Measurements from ENCODE around the gene LRRC15. TPM values are rescaled to one million over a fixed set of nuclear protein-coding genes. Genes with fewer than 3 reads are reported as not detected.

Gene LRRC15
- total RNA-seq, 1 experiment from 2014 or later, result 0.07 TPM

DNA sequence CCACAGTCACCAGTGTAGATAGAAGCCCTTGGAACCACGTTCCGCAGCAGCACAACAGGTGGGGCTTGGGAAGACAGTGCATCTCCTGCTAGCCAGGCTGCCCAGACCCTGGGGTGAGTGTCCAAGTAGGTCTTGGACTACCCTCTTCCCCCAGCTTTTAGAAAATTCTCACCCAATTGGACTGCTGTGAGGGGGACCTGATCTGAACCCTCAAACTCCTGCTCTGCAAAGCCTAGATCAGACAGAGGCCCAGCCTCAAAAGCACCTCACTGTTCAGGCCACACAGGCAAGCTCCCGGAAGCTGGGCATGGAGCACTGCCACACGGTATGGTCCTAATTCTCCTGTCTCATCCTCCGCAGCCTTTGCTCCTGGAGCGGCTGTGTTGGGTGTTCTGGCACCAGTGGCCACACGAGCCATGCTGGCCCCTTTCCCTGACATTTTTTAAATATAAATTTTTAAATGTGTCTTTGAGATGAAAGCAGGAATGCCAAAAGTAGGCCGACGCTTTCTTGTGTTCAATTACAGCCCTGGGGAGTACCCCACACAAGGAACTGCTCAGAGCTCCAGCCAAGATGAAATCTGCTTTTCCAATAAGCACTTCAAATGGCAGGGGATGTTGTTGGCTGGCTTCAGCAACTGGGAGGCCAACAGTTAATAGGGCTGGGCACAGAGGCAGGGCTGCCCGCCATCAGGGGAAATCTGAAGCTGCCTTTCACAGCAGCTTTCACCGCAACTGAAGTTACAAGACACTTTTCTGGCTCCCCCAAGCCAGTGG is 59.3 kb downstream of the LRRC15 start:
- no peak overlapping the region for H3K27ac Mint-ChIP-seq
- H3K9me3 Mint-ChIP-seq, result no peaks in the 10 kb centered on the region
- POLR2A ChIA-PET, result interaction anchor here (0.7 kb wide), 1 partner anchor 169 kb away, joined by 3 read pairs; no protein-coding TSS in a partner anchor
- H3K27me3 Mint-ChIP-seq (ENCODE audit: low read depth), result peaks cover 13% of the 10 kb centered on the region
- CTCF ChIA-PET, result interaction anchor here (0.9 to 1.2 kb wide), 4 partner anchors 16 to 529 kb away, joined by 3 to 4 read pairs (median 3); no protein-coding TSS in a partner anchor
- no peak for DNase-seq (ENCODE audit: low spot score)
- peaks cover 69% of the 10 kb centered on the region for H3K4me1 Mint-ChIP-seq
- no peaks in the 10 kb centered on the region for H3K36me3 Mint-ChIP-seq
- H3K4me3 Mint-ChIP-seq, result no peak overlapping the region
- TF ChIP-seq ATF1 (CRISPR knock-in tag; IDR thresholded peaks at IDR 0.05), result no peak
- no peak for TF ChIP-seq E2F1 (CRISPR knock-in tag; IDR thresholded peaks at IDR 0.05)
- TF ChIP-seq RELA (CRISPR knock-in tag; IDR thresholded peaks at IDR 0.05; ENCODE audit: borderline replicate concordance), result no peak
- TF ChIP-seq, protein P1, sequence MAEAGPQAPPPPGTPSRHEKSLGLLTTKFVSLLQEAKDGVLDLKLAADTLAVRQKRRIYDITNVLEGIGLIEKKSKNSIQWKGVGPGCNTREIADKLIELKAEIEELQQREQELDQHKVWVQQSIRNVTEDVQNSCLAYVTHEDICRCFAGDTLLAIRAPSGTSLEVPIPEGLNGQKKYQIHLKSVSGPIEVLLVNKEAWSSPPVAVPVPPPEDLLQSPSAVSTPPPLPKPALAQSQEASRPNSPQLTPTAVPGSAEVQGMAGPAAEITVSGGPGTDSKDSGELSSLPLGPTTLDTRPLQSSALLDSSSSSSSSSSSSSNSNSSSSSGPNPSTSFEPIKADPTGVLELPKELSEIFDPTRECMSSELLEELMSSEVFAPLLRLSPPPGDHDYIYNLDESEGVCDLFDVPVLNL (CRISPR knock-in tag; IDR thresholded peaks at IDR 0.05; ENCODE audit: borderline replicate concordance, low read depth), result no peak
- no peak for TF ChIP-seq ZNF232 (CRISPR knock-in tag; IDR thresholded peaks at IDR 0.05)
- TF ChIP-seq, protein P2, sequence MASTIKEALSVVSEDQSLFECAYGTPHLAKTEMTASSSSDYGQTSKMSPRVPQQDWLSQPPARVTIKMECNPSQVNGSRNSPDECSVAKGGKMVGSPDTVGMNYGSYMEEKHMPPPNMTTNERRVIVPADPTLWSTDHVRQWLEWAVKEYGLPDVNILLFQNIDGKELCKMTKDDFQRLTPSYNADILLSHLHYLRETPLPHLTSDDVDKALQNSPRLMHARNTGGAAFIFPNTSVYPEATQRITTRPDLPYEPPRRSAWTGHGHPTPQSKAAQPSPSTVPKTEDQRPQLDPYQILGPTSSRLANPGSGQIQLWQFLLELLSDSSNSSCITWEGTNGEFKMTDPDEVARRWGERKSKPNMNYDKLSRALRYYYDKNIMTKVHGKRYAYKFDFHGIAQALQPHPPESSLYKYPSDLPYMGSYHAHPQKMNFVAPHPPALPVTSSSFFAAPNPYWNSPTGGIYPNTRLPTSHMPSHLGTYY (CRISPR knock-in tag; IDR thresholded peaks at IDR 0.05), result no peak
- no peak for ATAC-seq

DNA sequence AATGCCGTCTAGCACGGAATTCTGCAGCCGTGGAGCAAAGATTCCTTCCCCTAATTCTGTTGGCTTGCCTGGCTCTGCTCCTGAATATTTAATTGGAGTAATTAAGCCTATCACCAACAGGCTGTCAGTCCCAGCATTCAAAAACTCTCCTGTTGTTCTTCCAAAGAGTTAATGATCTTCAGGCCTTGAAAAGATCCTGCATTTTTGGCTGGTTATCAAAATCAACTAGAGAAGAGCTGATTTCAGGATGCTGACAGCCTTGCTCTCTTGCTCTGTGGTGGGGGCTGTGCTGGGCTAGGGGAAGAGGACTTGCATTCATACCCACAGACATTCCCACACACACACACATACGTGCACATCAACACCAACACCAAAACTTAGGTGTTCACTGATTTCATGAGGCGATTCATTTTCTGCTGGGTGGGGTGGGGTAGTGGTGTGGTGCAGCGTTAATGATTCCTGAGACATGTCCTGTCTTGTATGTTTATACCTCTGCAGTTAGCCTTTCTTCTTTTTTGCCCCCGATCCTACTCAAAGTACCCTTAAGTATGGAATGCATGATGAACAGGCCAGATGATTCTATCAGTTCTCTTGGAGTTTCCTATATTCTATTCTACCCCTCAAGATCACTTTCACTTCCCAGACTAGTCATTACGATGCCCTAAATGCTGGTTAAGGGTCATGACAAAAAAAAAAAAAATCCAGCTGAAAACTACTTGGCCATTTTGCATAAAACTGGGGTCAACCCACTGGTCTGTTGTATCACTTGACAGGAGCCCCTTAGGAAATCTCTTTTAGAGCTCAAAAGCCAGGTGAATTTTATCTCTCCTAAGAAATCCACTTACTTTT is 60.7 kb downstream of the LRRC15 start:
- H3K27ac Mint-ChIP-seq, result no peak overlapping the region
- ATAC-seq (no peak), DNase-seq (ENCODE audit: low spot score) (no peak)
- no peaks in the 10 kb centered on the region for H3K9me3 Mint-ChIP-seq
- POLR2A ChIA-PET, result no interaction called here
- H3K27me3 Mint-ChIP-seq (ENCODE audit: low read depth), result peaks cover 11% of the 10 kb centered on the region
- H3K36me3 Mint-ChIP-seq, result no peaks in the 10 kb centered on the region
- CTCF ChIA-PET, result interaction anchor here (1.2 to 1.3 kb wide), 2 partner anchors 10 to 39 kb away, joined by 4 read pairs; no protein-coding TSS in a partner anchor
- H3K4me3 Mint-ChIP-seq, result no peak overlapping the region
- H3K4me1 Mint-ChIP-seq, result peaks cover 63% of the 10 kb centered on the region
- TF ChIP-seq ELF4 (CRISPR knock-in tag; IDR thresholded peaks at IDR 0.05; ENCODE audit: low read depth), result no peak
- no peak for TF ChIP-seq FOXK1 (CRISPR knock-in tag; IDR thresholded peaks at IDR 0.05)
- TF ChIP-seq FOXJ3 (CRISPR knock-in tag; IDR thresholded peaks at IDR 0.05; ENCODE audit: borderline replicate concordance), result no peak
- no peak for TF ChIP-seq PREB (CRISPR knock-in tag; IDR thresholded peaks at IDR 0.05; ENCODE audit: borderline replicate concordance)
- TF ChIP-seq RORB (CRISPR knock-in tag; IDR thresholded peaks at IDR 0.05), result no peak
- TF ChIP-seq ZBTB21 (CRISPR knock-in tag; IDR thresholded peaks at IDR 0.05; ENCODE audit: borderline replicate concordance), result no peak
- TF ChIP-seq MXD4 (CRISPR knock-in tag; IDR thresholded peaks at IDR 0.05; ENCODE audit: borderline replicate concordance), result no peak
- no peak for TF ChIP-seq RELA (CRISPR knock-in tag; IDR thresholded peaks at IDR 0.05; ENCODE audit: borderline replicate concordance)
- TF ChIP-seq JUN (CRISPR knock-in tag; IDR thresholded peaks at IDR 0.05), result no peak
- no peak for TF ChIP-seq KAT7 (CRISPR knock-in tag; IDR thresholded peaks at IDR 0.05; ENCODE audit: borderline replicate concordance)
- TF ChIP-seq, protein P3, sequence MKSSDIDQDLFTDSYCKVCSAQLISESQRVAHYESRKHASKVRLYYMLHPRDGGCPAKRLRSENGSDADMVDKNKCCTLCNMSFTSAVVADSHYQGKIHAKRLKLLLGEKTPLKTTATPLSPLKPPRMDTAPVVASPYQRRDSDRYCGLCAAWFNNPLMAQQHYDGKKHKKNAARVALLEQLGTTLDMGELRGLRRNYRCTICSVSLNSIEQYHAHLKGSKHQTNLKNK (CRISPR knock-in tag; IDR thresholded peaks at IDR 0.05), result no peak
- TF ChIP-seq, protein P4, sequence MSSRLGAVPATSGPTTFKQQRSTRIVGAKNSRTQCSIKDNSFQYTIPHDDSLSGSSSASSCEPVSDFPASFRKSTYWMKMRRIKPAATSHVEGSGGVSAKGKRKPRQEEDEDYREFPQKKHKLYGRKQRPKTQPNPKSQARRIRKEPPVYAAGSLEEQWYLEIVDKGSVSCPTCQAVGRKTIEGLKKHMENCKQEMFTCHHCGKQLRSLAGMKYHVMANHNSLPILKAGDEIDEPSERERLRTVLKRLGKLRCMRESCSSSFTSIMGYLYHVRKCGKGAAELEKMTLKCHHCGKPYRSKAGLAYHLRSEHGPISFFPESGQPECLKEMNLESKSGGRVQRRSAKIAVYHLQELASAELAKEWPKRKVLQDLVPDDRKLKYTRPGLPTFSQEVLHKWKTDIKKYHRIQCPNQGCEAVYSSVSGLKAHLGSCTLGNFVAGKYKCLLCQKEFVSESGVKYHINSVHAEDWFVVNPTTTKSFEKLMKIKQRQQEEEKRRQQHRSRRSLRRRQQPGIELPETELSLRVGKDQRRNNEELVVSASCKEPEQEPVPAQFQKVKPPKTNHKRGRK (CRISPR knock-in tag; IDR thresholded peaks at IDR 0.05; ENCODE audit: borderline replicate concordance), result no peak
- TF ChIP-seq ZNF138 (CRISPR knock-in tag; conservative IDR thresholded peaks at IDR 0.05), result no peak
- TF ChIP-seq SMAD3 (CRISPR knock-in tag; IDR thresholded peaks at IDR 0.05; ENCODE audit: borderline replicate concordance), result no peak
- TF ChIP-seq FOXP1 (CRISPR knock-in tag; IDR thresholded peaks at IDR 0.05; ENCODE audit: borderline replicate concordance), result no peak
- no peak for TF ChIP-seq ZNF396 (CRISPR knock-in tag; IDR thresholded peaks at IDR 0.05; ENCODE audit: borderline replicate concordance)
- TF ChIP-seq FOXP4 (CRISPR knock-in tag; IDR thresholded peaks at IDR 0.05), result no peak

Measured in WTC11 (cell line).